Lower lobe of right lung (tissue), 2 donors: ENCODE measurements around the gene TEX26. TPM values are rescaled to one million over a fixed set of nuclear protein-coding genes. Genes with fewer than 3 reads are reported as not detected.

Experiments
- ATAC-seq, 2 donors: fragments of 200-7000 bp; cut with Tn5 transposase; one replicate each; pipeline ENCODE4 v1.9.1; 2020 to 2022; ENCODE audit warnings: mild to moderate bottlenecking in 2 of 2, moderate library complexity in 2 of 2
- DNase-seq: peaks from one replicate; pipeline ENCODE4 v3.0.0-alpha.2; 2020
- H3K27ac ChIP-seq: fragments of 200-600 bp; one replicate; pipeline ENCODE4 v1.8.0; 2022
- H3K27me3 ChIP-seq: fragments of 200-600 bp; one replicate; pipeline ENCODE4 v1.8.0; 2022; ENCODE audit warnings: low read depth
- H3K36me3 ChIP-seq: fragments of 200-600 bp; one replicate; pipeline ENCODE4 v1.8.0; 2022; ENCODE audit warnings: mild to moderate bottlenecking
- H3K4me1 ChIP-seq: fragments of 200-600 bp; one replicate; pipeline ENCODE4 v1.8.0; 2022
- H3K4me3 ChIP-seq: fragments of 200-600 bp; one replicate; pipeline ENCODE4 v1.8.0; 2022; ENCODE audit warnings: mild to moderate bottlenecking
- H3K9me3 ChIP-seq: fragments of 200-600 bp; one replicate; pipeline ENCODE4 v1.8.0; 2022
- CTCF ChIP-seq: fragments of 200-600 bp; IDR thresholded peaks from one replicate; pipeline ENCODE4 v1.8.0; 2022; ENCODE audit warnings: antibody characterized with exemption, mild to moderate bottlenecking
- intact Hi-C: fragments of 100-400 bp; cut with DNase I; formaldehyde crosslinking; loops from one replicate; pipeline ENCODE4 v1.11.0; 2022
- total RNA-seq: library from RNA; stranded (reverse); fragmentation: NEBNext Ultra II Directional; extraction: Animal tissue kit (Norgen Biotek cat#: 25700); gene quantifications from one replicate; pipeline ENCODE4 v1.2.1, GENCODE V29; 2021
- donor health status: DM: no; HTN: yes; CAD: no; lungs with severe emphysema.

TEX26 gene
- total RNA-seq, 1 donor from 2014 or later = 0.27 TPM

- intact Hi-C loops = no loop called here
- ATAC-seq (no peak), DNase-seq (no peak)
- Histone ChIP-seq H3K27me3 (no peaks in the 10 kb centered on the region), H3K4me1 (peaks cover 6% of the 10 kb centered on the region), H3K27ac (no peak overlapping the region), H3K9me3 (no peaks in the 10 kb centered on the region), H3K4me3 (no peak overlapping the region), H3K36me3 (no peaks in the 10 kb centered on the region)
- TF ChIP-seq CTCF = peak; percentile 13
Observed at GRCh38 chr13:31012655-31013024, 80.2 kb downstream of the TEX26 start.

GRCh38 chr13:31014456-31014855, 82.0 kb downstream of the TEX26 start:
- H3K27me3 ChIP-seq = no peaks in the 10 kb centered on the region
- no peaks in the 10 kb centered on the region for H3K36me3 ChIP-seq
- ATAC-seq (no peak), DNase-seq (no peak)
- no peak overlapping the region for H3K4me3 ChIP-seq
- intact Hi-C loops = no loop called here
- no peak for TF ChIP-seq CTCF
- no peaks in the 10 kb centered on the region for H3K9me3 ChIP-seq
- H3K4me1 ChIP-seq = peaks cover 6% of the 10 kb centered on the region
- no peak overlapping the region for H3K27ac ChIP-seq

- TF ChIP-seq CTCF = no peak
- DNase-seq = no peak
- Histone ChIP-seq H3K36me3 (no peaks in the 10 kb centered on the region), H3K4me1 (peaks cover 6% of the 10 kb centered on the region), H3K27ac (no peak overlapping the region), H3K27me3 (no peaks in the 10 kb centered on the region), H3K9me3 (no peaks in the 10 kb centered on the region), H3K4me3 (no peak overlapping the region)
- intact Hi-C loops = no loop called here
- no peak for ATAC-seq
Observed at GRCh38 chr13:31015199-31015598, 82.7 kb downstream of the TEX26 start.

- Histone ChIP-seq H3K9me3 (no peaks in the 10 kb centered on the region), H3K4me1 (peaks cover 6% of the 10 kb centered on the region), H3K27ac (no peak overlapping the region), H3K36me3 (no peaks in the 10 kb centered on the region), H3K4me3 (no peak overlapping the region), H3K27me3 (no peaks in the 10 kb centered on the region)
- intact Hi-C loops = no loop called here
- TF ChIP-seq CTCF = no peak
- DNase-seq = no peak
- ATAC-seq = no peak
Observed at GRCh38 chr13:31016342-31017325, 84.2 kb downstream of the TEX26 start.

GRCh38 chr13:31018511-31018910, 86.1 kb downstream of the TEX26 start:
- TF ChIP-seq CTCF = no peak
- intact Hi-C loops = no loop called here
- ATAC-seq (peak in 1 of 2 donors; percentile 23), DNase-seq (no peak)
- H3K27me3 ChIP-seq = no peaks in the 10 kb centered on the region
- H3K4me3 ChIP-seq = no peak overlapping the region
- H3K9me3 ChIP-seq = no peaks in the 10 kb centered on the region
- H3K36me3 ChIP-seq = no peaks in the 10 kb centered on the region
- H3K27ac ChIP-seq = no peak overlapping the region
- H3K4me1 ChIP-seq = no peaks in the 10 kb centered on the region
